Thoracic aorta (tissue), 2 donors: ENCODE measurements around the gene CXCL12. TPM values are rescaled to one million over a fixed set of nuclear protein-coding genes. Genes with fewer than 3 reads are reported as not detected.

Experiments
- ATAC-seq: fragments of 150-250 bp; one replicate; pipeline ENCODE4 v1.8.0; 2017; ENCODE audit warnings: low read depth; ENCODE audit not compliant: insufficient number of reproducible peaks, low FRiP score
- DNase-seq: peaks from one replicate; pipeline ENCODE4 v3.0.0-alpha.2; 2020; ENCODE audit warnings: low spot score
- H3K27ac ChIP-seq, 2 donors: fragments of 200-600 bp; sonication (generic); 1 replicate in 1 of 2; 2 replicates in 1 of 2; pipeline ENCODE4 v1.5.1; 2016; ENCODE audit warnings: mild to moderate bottlenecking in 2 of 2, moderate library complexity in 2 of 2
- H3K27me3 ChIP-seq: fragments of 200-600 bp; sonication (generic); replicated peaks from 2 replicates; pipeline ENCODE4 v1.6.0; 2016; ENCODE audit warnings: mild to moderate bottlenecking; ENCODE audit not compliant: insufficient read depth
- H3K36me3 ChIP-seq: fragments of 200-600 bp; sonication (generic); one replicate; pipeline ENCODE4 v1.5.1; 2016
- H3K4me1 ChIP-seq, 2 donors: fragments of 200-600 bp; sonication (generic); 1 replicate in 1 of 2; 2 replicates in 1 of 2; pipeline versions ENCODE4 v1.5.1 to v1.6.0; 2016; ENCODE audit warnings: low read depth in 2 of 2, mild to moderate bottlenecking in 1 of 2; ENCODE audit not compliant: control insufficient read depth in 1 of 2
- H3K4me3 ChIP-seq: fragments of 200-600 bp; sonication (generic); 2 replicates; pipeline ENCODE4 v1.5.1; 2016; ENCODE audit warnings: mild to moderate bottlenecking
- H3K9me3 ChIP-seq: fragments of 200-600 bp; sonication (generic); 2 replicates; pipeline ENCODE4 v1.5.1; 2016
- CTCF ChIP-seq: fragments of 200-600 bp; sonication (generic); IDR thresholded peaks from one replicate; pipeline ENCODE4 v1.5.1; 2019; ENCODE audit warnings: antibody characterized with exemption
- total RNA-seq, 2 donors: library from RNA; depleted of rRNA; stranded (reverse); fragments of >200 nt; gene quantifications; one replicate each; pipeline versions ENCODE4 v1.1.0 to v1.2.3, GENCODE V29; 2016

Gene CXCL12
- total RNA-seq, 2 donors from 2014 or later: 149 to 169 TPM

- TF ChIP-seq CTCF: no peak
- no peak overlapping the region for H3K27ac ChIP-seq
- no peaks in the 10 kb centered on the region for H3K4me1 ChIP-seq
- H3K9me3 ChIP-seq: no peaks in the 10 kb centered on the region
- no peak for DNase-seq
- no peaks in the 10 kb centered on the region for H3K27me3 ChIP-seq
- H3K36me3 ChIP-seq: no peaks in the 10 kb centered on the region
- no peak for ATAC-seq
- no peak overlapping the region for H3K4me3 ChIP-seq
Measured at GRCh38 chr10:44396671-44397191, 11.8 kb upstream of the CXCL12 start.

GRCh38 chr10:44395902-44396670, 11.2 kb upstream of the CXCL12 start:
- no peak for TF ChIP-seq CTCF
- no peak for ATAC-seq
- no peaks in the 10 kb centered on the region for H3K36me3 ChIP-seq

GRCh38 chr10:44395396-44395795, 10.5 kb upstream of the CXCL12 start:
- Histone ChIP-seq H3K36me3 (no peaks in the 10 kb centered on the region), H3K4me1 (peaks cover 3 to 5% of the 10 kb centered on the region in 2 donors), H3K27me3 (no peaks in the 10 kb centered on the region), H3K27ac (no peak overlapping the region), H3K9me3 (no peaks in the 10 kb centered on the region), H3K4me3 (no peak overlapping the region)
- no peak for TF ChIP-seq CTCF
- ATAC-seq: no peak
- no peak for DNase-seq

More at GRCh38 chr10:44395902-44396670, 11.2 kb upstream of the CXCL12 start:
- no peaks in the 10 kb centered on the region for H3K4me1 ChIP-seq
- no peaks in the 10 kb centered on the region for H3K9me3 ChIP-seq
- H3K4me3 ChIP-seq: no peak overlapping the region
- DNase-seq: no peak
- H3K27ac ChIP-seq: no peak overlapping the region
- no peaks in the 10 kb centered on the region for H3K27me3 ChIP-seq

GRCh38 chr10:44394696-44395381, 9.9 kb upstream of the CXCL12 start:
- H3K4me1 ChIP-seq: peaks cover 3 to 10% of the 10 kb centered on the region in 2 donors
- no peaks in the 10 kb centered on the region for H3K36me3 ChIP-seq
- no peaks in the 10 kb centered on the region for H3K9me3 ChIP-seq
- DNase-seq: no peak
- H3K27ac ChIP-seq: no peak overlapping the region
- no peaks in the 10 kb centered on the region for H3K27me3 ChIP-seq
- ATAC-seq: no peak
- no peak for TF ChIP-seq CTCF
- H3K4me3 ChIP-seq: no peak overlapping the region

GRCh38 chr10:44393834-44394547, 9.1 kb upstream of the CXCL12 start:
- H3K27ac ChIP-seq: no peak overlapping the region
- H3K27me3 ChIP-seq: no peaks in the 10 kb centered on the region
- peaks cover 3 to 18% of the 10 kb centered on the region in 2 donors for H3K4me1 ChIP-seq
- H3K9me3 ChIP-seq: no peaks in the 10 kb centered on the region
- TF ChIP-seq CTCF: no peak
- no peak for ATAC-seq
- DNase-seq: no peak
- no peaks in the 10 kb centered on the region for H3K36me3 ChIP-seq
- H3K4me3 ChIP-seq: no peak overlapping the region
